Measurements from ENCODE around the gene TGFBR1.
A peak's percentile ranks its signal among the peaks of the same experiment; 100 is the strongest.

Gene TGFBR1

GRCh38 chr9:99172124-99173091 lies 67.5 kb downstream of the TGFBR1 start:
- DNase-seq = no peak

- DNase-seq = no peak
Observed at GRCh38 chr9:99173570-99174504, 68.9 kb downstream of the TGFBR1 start.

- DNase-seq = no peak
Observed at GRCh38 chr9:99176527-99177013, 71.7 kb downstream of the TGFBR1 start.

- no peak for DNase-seq
Observed at GRCh38 chr9:99177576-99178366, 72.9 kb downstream of the TGFBR1 start.

GRCh38 chr9:99178912-99179872 lies 74.3 kb downstream of the TGFBR1 start:
- DNase-seq = no peak

GRCh38 chr9:99180199-99180598 lies 75.3 kb downstream of the TGFBR1 start:
- DNase-seq = no peak

GRCh38 chr9:99180662-99181061 lies 75.7 kb downstream of the TGFBR1 start:
- no peak for DNase-seq

- no peak for DNase-seq
Observed at GRCh38 chr9:99181206-99181605, 76.3 kb downstream of the TGFBR1 start.

GRCh38 chr9:99181621-99182020 lies 76.7 kb downstream of the TGFBR1 start:
- no peak for DNase-seq

- no peak for DNase-seq
Observed at GRCh38 chr9:99182356-99182755, 77.4 kb downstream of the TGFBR1 start.

- DNase-seq = no peak
Observed at GRCh38 chr9:99183616-99184015, 78.7 kb downstream of the TGFBR1 start.

GRCh38 chr9:99184110-99184474 lies 79.2 kb downstream of the TGFBR1 start:
- DNase-seq = no peak

GRCh38 chr9:99184475-99185347 lies 79.8 kb downstream of the TGFBR1 start:
- peak; percentile 68 to 69 for DNase-seq

GRCh38 chr9:99185348-99185632 lies 80.4 kb downstream of the TGFBR1 start:
- DNase-seq = no peak

GRCh38 chr9:99185934-99186333 lies 81.0 kb downstream of the TGFBR1 start:
- DNase-seq = no peak

- no peak for DNase-seq
Observed at GRCh38 chr9:99187311-99187710, 82.4 kb downstream of the TGFBR1 start.

GRCh38 chr9:99189186-99189585 lies 84.3 kb downstream of the TGFBR1 start:
- DNase-seq = no peak

- DNase-seq = no peak
Observed at GRCh38 chr9:99189887-99190596, 85.1 kb downstream of the TGFBR1 start.

- no peak for DNase-seq
Observed at GRCh38 chr9:99190597-99191283, 85.8 kb downstream of the TGFBR1 start.

All from activated CD4-positive, alpha-beta T cell treated with anti-CD3 and anti-CD28 coated beads, Interleukin-2, amount 50 U/mL, for 4 hours (primary cell).